Stimulated activated CD4-positive, alpha-beta T cell treated with anti-CD3 and anti-CD28 coated beads, Interleukin-15, amount 100 ng/mL, for 1 hour (primary cell): ENCODE data around the gene CTDSPL.
A peak's percentile ranks its signal among the peaks of the same experiment; 100 is the strongest.
"Not testable (repeated sequence)": the region's sequence is repeated elsewhere in the genome, so short reads cannot be mapped to it uniquely, and the experiment has no call there.

Experiments
- DNase-seq, 2 donors: peaks; one replicate each; pipeline ENCODE4 v3.0.0-alpha.2; 2020; ENCODE audit warnings: low read depth in 1 of 2, low spot score in 1 of 2

The CTDSPL gene, protein sequence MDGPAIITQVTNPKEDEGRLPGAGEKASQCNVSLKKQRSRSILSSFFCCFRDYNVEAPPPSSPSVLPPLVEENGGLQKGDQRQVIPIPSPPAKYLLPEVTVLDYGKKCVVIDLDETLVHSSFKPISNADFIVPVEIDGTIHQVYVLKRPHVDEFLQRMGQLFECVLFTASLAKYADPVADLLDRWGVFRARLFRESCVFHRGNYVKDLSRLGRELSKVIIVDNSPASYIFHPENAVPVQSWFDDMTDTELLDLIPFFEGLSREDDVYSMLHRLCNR

DNA sequence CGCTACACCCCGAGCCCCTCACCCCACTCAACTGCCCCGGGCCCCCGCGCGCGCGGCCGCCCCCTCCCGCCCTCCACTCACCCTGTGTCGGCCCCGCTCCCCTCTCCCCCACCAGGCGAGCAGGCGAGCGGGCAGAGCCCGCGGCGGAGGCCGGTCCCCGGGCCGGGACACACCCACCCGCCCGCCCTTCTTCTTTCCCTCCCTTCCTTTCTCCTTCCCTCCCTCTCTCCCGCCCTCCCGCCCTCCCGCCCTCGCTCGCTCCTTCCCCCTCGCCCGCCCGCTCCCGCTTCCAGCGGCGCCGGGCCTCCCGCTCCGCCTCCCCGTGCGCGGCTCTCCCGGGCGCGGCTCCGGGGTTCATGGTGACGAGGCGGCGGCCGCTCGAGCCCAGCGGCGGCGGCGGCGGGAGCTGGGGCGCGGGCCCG lies at the start of gene CTDSPL:
TSS of gene CTDSPL (plus strand) at position 261 of the 422 bp plus-strand sequence. CDS start 320 bp downstream, outside the sequence.
- DNase-seq, result peak in 1 of 2 donors; percentile 6

DNA sequence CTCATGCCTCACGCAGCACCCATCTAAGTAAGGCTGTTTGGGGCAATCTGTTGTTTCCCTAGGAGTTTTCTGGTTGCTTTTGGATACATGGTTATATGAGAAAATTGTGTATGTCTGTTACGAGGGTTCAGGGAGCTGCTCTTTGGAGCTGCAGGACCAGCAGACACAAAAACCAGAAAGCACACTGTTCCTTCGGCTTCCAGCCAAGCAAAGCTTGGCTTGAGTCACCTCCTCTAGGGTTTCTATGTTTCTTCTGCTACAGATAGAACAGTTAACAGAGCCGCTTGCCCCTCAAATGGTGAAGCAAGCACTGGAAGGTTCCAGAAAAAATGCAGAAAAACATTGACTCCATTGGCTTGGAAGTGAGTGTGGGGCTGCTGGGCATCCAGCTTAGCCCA lies 49.2 kb upstream of the CTDSPL start:
- no peak for DNase-seq

DNA sequence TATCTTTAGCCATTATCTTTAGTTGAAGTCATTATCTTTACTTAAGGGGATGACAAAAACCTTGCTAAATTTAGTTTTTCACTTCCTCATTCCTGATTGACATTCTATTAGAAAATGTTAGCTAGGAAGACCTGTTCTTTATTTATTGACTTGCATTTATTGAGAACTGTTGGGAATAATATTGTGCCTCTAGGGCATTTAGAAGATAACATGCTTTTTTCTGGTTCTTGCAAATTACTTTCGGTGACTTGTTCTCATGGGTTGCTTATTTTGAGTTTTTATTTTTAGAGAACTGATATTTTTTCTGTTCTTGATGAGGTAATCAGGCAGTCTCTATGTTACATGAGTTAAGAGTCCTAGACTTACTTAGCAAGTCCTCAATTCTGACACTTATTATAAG lies 48.3 kb upstream of the CTDSPL start:
- no peak for DNase-seq

DNA sequence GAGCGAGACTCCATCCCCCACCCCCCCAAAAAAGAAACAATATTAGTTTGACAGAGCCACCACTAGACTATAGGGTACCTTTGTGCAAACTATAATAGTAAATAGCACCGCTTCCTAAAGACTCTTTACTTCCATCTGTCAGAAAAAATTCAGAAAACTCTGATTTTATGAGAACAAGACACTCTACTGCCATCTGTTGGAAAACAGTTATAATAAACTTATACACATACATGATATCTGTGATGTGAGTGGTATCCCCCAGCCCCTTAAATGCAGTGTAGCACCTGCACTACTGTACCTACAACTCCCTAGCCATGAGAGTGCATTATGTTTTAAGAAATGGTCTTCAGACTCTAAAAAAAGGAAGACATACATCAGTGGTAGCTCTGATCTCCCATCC lies 47.1 kb upstream of the CTDSPL start:
- DNase-seq, result no peak

DNA sequence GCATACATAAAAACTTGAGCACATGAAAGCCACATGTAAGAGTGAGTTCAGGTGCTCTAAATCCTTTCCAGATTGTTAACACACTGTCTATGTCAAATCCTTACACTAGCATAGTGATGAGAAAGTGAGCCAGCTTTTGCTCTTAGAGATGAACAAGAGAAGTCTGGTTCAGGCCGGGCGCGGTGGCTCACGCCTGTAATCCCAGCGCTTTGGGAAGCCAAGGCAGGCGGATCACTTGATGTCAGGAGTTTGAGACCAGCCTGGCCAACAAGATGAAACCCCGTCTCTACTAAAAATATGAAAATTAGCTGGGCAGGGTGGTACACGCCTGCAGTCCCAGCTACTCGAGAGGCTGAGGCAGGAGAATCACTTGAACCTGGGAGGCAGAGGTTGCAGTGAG lies 46.5 kb upstream of the CTDSPL start:
- DNase-seq, result not testable (repeated sequence)

DNA sequence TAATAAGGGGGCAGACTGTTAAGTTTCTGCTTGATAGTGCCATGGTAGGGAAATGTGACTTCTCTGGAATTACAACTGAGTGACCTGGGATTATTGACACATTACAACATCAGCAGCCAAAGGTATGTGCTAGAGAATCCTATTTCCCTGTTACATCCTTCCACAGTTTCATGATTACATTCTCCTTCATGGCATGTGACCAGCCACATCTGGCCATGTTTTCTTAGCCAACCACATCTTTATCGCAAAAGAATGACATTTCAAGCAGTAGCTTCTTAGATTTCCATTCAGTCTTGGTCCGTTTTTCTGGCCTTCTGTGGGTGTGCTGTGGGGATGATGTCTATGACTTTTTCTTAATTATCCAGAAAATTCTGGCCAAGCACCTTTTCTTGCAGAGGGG lies 45.4 kb upstream of the CTDSPL start:
- no peak for DNase-seq

DNA sequence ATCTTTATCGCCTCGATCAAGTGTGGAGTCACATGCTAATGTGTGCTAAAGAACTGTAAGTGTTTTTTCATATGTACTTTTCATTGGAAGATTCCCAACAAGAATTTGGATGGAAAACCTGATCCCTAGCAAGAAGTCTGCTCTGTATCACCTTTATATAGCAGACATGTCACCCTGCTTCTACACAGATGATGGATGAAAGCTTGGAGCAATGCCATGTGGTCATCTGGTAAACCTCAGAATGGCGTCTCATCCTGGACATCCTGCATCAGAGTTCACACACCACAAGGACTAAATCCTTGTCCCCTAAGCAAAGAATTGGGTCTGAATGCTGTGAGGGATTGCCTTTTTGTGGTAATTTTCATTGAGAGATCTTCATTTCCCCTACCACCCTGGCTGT lies 42.1 kb upstream of the CTDSPL start:
- no peak for DNase-seq

DNA sequence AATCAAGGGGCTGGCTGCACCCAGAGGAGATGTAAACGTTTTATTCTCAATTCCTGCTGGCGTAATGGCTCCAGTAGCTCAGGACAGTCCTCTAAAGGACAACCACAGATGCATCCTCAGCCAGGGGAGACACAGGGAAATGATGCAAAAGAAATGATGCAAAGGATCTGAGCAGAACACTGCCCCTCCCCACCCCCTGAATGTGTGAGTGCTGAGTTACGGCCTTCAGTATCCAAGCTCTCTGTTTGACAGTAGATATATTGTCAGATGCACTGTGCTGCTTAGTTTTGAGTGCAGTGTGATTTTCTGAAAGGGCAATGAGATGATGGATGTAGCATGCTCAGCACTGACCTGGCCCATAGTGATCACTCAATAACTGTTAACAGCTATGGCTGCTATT lies 41.4 kb upstream of the CTDSPL start:
- no peak for DNase-seq

DNA sequence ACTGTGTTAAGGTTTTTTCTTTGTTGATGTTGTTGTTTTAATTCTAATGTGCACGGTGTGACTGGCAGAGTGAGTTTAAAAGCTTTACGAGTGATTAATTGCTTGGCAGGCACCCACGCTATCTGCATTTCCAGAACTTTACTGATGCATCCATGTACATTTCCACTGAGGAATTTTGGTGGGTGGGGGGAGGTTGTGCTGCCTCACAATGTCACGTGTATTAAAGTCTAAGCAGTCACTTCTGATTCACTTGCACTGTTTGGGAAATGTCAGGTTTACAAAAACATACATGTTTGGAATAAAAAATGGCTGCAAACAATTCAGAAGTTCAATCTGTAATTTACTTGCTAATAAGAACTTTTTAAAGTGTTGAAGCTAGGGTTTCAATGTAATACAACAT lies 38.5 kb upstream of the CTDSPL start:
- DNase-seq, result no peak

DNA sequence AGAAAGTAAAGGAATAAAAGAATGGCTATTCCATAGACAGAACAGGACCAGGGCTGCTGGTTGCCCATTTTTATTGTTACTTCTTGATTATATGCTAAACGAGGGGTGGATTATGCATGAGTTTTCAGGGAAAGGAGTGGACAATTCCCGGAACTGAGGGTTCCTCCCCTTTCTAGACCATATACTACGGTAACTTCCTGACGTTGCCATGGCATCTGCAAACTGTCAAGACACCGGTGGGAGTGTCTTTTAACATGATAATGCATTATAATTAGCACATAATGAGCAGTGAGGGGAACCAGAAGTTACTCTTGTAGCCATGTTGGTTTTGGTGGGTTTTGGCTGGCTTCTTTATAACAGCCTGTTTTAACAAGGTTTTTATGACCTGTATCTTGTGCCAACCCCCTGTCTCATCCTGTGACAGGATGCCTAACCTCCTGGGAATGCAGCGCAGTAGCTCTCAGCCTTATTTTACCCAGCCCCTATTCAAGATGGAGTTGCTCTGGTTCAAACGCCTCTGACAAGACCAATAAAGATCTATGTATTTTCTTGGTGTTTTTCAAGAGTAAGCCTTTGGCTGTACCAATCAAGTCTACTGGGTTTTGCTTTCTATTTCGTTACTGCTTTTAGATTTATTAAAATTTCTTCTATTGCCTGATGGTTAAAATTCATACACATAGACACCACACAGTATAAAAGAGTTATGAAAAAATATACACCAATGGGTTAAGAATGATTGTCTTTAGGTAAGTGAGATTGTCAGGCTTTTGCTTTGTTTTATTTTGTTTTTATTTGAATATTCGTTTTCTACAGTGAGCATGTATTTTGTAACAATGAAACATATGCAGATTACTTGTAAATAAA lies 37.4 kb upstream of the CTDSPL start:
- no peak for DNase-seq

DNA sequence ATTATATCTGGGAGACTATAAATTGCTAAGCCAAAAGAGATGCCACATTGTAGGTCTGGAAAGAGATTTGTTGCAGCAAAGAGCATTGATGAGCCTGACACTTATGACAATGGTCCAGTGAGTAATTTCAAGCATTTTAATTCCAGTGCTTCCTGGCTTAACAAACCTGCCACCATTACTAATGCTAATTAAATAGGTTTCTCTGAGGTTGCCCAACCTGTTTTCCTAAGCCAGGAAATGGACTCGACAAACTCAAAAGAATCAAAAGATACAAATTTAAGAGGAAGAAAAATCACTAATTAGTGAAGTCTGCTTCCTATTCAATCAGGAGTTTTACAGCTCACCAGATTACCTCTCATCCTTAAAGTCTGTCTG lies 36.7 kb upstream of the CTDSPL start:
- no peak for DNase-seq

DNA sequence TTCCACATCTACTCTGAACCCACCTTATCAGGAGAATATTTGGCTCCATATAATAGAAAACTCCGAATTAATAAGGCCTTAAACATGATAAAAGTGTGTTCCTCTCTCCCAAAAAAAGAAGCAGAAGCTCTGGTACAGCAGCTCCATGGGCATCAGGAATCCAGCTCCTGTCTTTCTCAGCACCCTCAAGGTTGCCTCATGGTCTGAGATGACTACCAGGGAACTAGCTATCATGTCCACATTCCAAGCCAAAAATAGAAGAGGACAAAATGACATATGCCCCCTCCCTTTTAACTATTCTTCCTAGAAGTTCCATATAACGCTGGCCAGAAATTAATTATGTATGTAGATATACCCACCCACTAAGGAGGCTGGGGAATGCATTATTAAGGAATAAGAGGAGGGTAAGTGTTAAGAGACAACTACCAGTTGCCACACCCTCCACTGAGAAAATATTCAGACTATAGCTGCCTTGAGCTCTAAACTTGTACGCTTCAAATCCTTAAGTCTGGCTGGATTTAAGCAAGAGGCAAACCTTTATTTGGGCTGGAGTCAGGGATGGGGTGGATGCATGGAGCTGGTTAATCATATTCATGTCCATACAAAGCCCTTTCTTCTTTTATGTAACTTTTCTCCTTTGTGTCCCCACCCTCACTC lies 35.8 kb upstream of the CTDSPL start:
- DNase-seq, result no peak

DNA sequence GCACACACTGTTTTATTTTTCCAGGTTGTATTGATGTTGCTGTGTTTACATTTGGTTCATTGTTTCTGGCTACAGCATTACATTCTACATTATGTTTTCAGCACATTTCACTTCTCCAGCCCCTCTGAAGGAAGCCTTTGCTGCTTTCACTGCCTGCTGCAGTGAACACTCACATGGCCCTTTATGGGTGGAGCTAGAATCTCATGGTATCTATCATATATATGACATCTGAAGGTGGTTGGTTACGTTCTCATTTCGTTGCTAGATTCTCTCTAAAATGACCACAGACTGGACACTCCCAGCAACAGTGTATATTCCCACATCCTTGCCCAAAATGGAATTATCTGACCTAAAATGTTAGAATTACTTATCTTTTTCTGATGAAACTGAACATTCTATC lies 35.2 kb upstream of the CTDSPL start:
- DNase-seq, result no peak

DNA sequence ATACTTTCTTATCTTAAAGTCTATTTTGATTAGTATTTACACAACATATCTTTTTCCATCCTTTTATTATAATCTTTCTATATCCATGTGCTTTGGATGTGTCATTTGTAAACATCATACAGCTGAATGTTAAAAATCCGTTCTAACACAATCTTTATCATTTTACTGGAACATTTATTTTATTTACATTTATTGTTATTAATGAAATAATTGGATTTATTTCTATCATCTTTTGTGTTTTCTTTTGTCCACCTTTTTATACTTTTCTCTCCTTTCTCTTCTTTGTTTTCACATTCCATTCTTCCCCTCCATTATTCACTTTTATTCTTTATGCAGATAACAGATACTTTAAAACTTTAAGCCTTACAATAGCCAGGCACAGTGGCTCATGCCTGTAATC lies 34.7 kb upstream of the CTDSPL start:
- no peak for DNase-seq

DNA sequence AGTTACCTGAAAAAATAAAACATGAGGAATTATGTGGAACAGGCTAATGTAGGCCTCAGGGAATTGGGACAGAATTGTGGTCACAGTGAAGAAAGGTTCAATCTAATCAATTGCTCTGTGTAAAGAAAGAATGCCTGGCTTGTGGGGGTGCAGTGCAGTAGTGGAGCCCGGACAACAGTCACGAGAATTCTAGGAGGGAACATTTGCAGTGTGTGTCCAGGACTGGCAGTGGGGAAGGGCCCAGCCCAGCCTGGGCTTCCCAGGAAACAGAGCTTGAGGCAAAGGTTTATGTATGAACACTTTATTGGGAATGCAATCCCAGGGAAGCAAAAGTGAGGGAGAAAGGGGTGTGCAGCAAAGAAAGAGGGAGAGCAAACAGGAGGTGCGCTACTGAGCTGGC lies 29.2 kb upstream of the CTDSPL start:
- DNase-seq, result no peak

DNA sequence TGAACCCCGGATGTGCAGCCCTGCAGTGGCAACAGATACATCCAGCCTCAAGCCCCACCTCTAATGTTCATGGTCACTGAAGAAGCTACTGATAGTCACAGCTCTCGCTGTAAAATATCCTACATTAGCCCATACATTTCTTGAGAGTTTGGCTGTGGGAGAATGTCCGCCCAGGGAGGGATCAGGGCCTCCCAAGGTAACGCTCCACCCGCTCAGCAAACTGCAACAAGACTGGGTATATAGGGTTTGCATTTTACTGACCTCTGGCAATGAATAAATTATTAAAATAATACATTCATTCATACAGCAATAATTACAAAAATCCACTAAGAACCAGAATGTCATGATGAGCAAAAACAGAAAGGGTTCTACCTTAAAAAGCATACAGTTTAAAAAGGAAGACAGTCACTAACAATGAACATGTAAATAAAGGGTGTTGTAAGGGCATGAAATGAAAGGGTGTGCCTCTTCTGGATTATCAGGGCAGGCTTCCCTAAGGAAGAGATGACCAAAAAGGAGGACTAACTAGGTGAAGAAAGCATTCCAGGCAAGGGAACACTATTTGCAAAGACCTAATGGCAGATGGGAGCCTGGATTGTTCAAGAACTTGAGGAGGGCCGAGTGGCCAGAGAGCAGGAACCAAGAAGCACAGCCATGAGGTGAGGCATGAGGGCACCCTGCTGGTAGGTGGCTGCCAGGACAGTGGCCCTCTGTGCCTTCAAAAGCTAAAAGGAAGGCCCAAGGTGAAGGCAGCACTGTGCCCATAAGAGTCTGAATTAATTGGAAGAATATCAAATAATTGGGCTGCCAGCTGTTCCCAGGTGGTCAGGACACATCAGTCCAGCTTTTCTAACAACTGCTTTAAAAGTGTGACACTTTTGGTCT lies 28.1 kb upstream of the CTDSPL start:
- no peak for DNase-seq

DNA sequence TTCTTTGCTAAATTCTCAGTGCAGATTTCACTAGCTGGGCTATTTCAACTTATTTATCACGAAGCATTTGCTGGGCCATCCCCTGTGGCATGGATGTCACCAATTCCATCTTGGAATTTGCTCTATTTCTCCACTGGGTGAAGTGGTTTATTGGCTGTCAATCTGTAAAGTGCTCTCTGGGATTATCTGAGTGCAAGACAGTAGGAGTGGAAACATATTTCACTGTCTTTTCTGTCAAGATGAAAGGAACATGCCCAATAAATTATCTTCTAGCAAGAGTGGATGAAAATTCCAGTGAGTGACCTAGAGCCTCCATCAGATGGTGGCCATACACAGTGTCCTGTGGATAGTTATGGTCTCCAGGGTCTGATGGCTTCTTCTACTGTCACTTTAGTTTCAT lies 25.1 kb upstream of the CTDSPL start:
- no peak for DNase-seq

DNA sequence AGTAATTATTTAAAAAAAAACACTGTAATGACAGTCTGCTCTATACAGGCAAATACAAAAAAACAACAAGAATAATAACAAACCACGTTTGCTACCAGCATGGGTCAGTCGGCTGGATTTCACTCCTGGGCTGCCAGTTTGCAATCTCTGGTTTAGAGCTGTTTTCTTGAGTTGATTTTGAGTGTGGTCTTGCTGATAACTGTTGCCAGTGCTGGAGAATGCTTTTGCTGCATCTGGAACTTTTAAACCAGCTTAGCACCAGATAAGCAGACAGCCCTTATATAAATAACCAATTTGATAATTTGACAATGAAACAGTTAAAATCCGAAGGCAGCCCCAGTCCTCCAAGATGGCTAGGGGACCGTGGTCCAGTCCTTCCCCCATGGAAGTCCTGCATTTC lies 14.0 kb upstream of the CTDSPL start:
- no peak for DNase-seq

DNA sequence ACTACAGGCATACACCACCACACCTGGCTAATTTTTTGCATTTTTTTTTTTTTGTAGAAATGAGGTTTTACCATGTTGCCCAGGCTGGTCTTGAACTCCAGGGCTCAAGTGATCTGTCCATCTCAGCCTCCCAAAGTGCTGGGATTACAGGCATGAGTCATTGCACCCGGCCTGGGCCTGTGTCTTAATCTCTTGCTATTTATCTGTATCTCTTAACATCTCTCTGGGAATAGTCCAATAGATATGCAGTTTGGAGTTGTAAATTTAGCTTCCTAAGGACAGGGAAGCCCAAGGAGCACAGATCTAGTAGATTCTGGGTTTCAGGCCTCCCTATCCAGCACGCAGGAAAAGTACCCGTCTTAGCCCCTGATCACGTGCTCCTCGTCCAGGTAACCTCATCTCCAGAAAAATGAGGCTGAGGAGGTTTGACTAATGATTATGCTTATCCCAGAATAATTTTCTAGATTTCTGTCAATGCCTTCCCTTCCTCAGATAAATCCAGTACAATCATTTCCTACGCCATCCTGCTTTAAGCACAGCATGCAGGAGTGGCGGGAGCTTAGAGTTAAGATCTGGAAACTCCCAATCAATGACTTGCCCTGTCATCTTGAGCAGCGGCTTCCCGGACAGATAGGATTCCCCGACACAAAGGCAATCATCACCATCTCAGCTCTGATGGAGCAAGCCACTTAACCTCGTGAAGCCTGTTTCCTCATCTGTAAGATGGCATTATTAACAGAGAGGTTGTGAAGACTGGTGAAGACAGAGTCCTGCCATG lies 12.3 kb upstream of the CTDSPL start:
- no peak for DNase-seq

DNA sequence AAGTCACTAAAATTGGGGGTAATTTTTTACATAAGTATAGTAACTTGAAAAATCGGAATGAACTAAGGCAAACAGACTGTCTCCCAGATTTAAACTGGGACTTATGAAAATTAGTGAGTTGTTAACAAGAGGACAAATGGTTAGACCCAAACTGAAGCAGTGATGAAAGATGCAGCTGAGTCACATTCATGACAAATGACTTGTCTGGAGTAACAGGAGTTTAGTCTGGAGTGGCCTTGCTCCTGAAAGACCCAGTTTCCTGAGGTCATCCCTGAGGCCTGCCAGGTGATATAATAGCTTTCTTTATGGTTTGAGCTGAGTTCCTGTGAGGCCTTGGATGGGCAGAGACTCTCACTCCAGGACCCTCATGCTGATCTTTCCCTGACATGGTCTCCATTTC lies 9.6 kb upstream of the CTDSPL start:
- no peak for DNase-seq
